Measurements from ENCODE around the gene ATL2. TPM values are rescaled to one million over a fixed set of nuclear protein-coding genes. Genes with fewer than 3 reads are reported as not detected.
A peak's percentile ranks its signal among the peaks of the same experiment; 100 is the strongest.
"Not testable (repeated sequence)": the region's sequence is repeated elsewhere in the genome, so short reads cannot be mapped to it uniquely, and the experiment has no call there.

Gene ATL2
- total and polyA plus RNA-seq, 9 donors, result 28.1 to 44.1 (median 31.7) TPM

GRCh38 chr2:38415023-38415422 lies 38.0 kb upstream of the ATL2 start:
- H3K4me1 ChIP-seq (ENCODE audit: control insufficient read depth, insufficient read depth, low read length), result no peaks in the 10 kb centered on the region
- H3K4me3 ChIP-seq (ENCODE audit: low read length), result no peak overlapping the region
- H3K27me3 ChIP-seq (ENCODE audit: control insufficient read depth, insufficient read depth, low read length), result no peaks in the 10 kb centered on the region
- H3K27ac ChIP-seq (ENCODE audit: low read length), result no peak overlapping the region
- 88% methylated on average over 3 of the region's 3 CpGs for WGBS (ENCODE audit: insufficient coverage)
- peaks cover 8% of the 10 kb centered on the region for H3K9me3 ChIP-seq (replicated peaks; ENCODE audit: control insufficient read depth, low read depth, low read length)
- no peak for DNase-seq
- no peaks in the 10 kb centered on the region for H3K36me3 ChIP-seq (ENCODE audit: control insufficient read depth, insufficient read depth, low read length)

GRCh38 chr2:38412235-38412871 lies 35.3 kb upstream of the ATL2 start:
- 100% methylated on average over 1 of the region's 4 CpGs for WGBS (ENCODE audit: insufficient coverage)
- not testable (repeated sequence) for H3K9me3 ChIP-seq (replicated peaks; ENCODE audit: control insufficient read depth, low read depth, low read length); H3K36me3 ChIP-seq (ENCODE audit: control insufficient read depth, insufficient read depth, low read length); DNase-seq; H3K4me1 ChIP-seq (ENCODE audit: control insufficient read depth, insufficient read depth, low read length); H3K27me3 ChIP-seq (ENCODE audit: control insufficient read depth, insufficient read depth, low read length); H3K27ac ChIP-seq (ENCODE audit: low read length); H3K4me3 ChIP-seq (ENCODE audit: low read length)

GRCh38 chr2:38409156-38410102 lies 32.4 kb upstream of the ATL2 start:
- Histone ChIP-seq H3K4me3 (ENCODE audit: low read length) (no peak overlapping the region), H3K9me3 (replicated peaks; ENCODE audit: control insufficient read depth, low read depth, low read length) (peaks cover 8% of the 10 kb centered on the region), H3K27me3 (ENCODE audit: control insufficient read depth, insufficient read depth, low read length) (no peaks in the 10 kb centered on the region), H3K36me3 (ENCODE audit: control insufficient read depth, insufficient read depth, low read length) (no peaks in the 10 kb centered on the region), H3K4me1 (ENCODE audit: control insufficient read depth, insufficient read depth, low read length) (no peaks in the 10 kb centered on the region), H3K27ac (ENCODE audit: low read length) (peak overlapping the region; percentile 3)
- WGBS (ENCODE audit: insufficient coverage), result 20% methylated on average over 1 of the region's 2 CpGs
- peak; percentile 67 for DNase-seq

- peaks cover under 1% of the 10 kb centered on the region for H3K9me3 ChIP-seq (replicated peaks; ENCODE audit: control insufficient read depth, low read depth, low read length)
- H3K27me3 ChIP-seq (ENCODE audit: control insufficient read depth, insufficient read depth, low read length), result no peaks in the 10 kb centered on the region
- no peaks in the 10 kb centered on the region for H3K4me1 ChIP-seq (ENCODE audit: control insufficient read depth, insufficient read depth, low read length)
- DNase-seq, result no peak
- no peaks in the 10 kb centered on the region for H3K36me3 ChIP-seq (ENCODE audit: control insufficient read depth, insufficient read depth, low read length)
- H3K4me3 ChIP-seq (ENCODE audit: low read length), result no peak overlapping the region
- WGBS (ENCODE audit: insufficient coverage), result 76% methylated on average over 4 of the region's 4 CpGs
- peak overlapping the region; percentile 31 for H3K27ac ChIP-seq (ENCODE audit: low read length)
These were observed 30.1 kb upstream of the ATL2 start for GRCh38 chr2:38407111-38407682.

GRCh38 chr2:38406597-38407110 lies 29.6 kb upstream of the ATL2 start:
- H3K4me3 ChIP-seq (ENCODE audit: low read length), result no peak overlapping the region

GRCh38 chr2:38405917-38406596 lies 29.0 kb upstream of the ATL2 start:
- Histone ChIP-seq H3K36me3 (ENCODE audit: control insufficient read depth, insufficient read depth, low read length) (no peaks in the 10 kb centered on the region), H3K27ac (ENCODE audit: low read length) (peak overlapping the region; percentile 64), H3K4me1 (ENCODE audit: control insufficient read depth, insufficient read depth, low read length) (no peaks in the 10 kb centered on the region), H3K4me3 (ENCODE audit: low read length) (no peak overlapping the region), H3K27me3 (ENCODE audit: control insufficient read depth, insufficient read depth, low read length) (no peaks in the 10 kb centered on the region), H3K9me3 (replicated peaks; ENCODE audit: control insufficient read depth, low read depth, low read length) (no peaks in the 10 kb centered on the region)
- no peak for DNase-seq
- 61% methylated on average over 3 of the region's 9 CpGs for WGBS (ENCODE audit: insufficient coverage)

More at GRCh38 chr2:38406597-38407110, 29.6 kb upstream of the ATL2 start:
- Histone ChIP-seq H3K4me1 (ENCODE audit: control insufficient read depth, insufficient read depth, low read length) (no peaks in the 10 kb centered on the region), H3K27me3 (ENCODE audit: control insufficient read depth, insufficient read depth, low read length) (no peaks in the 10 kb centered on the region), H3K9me3 (replicated peaks; ENCODE audit: control insufficient read depth, low read depth, low read length) (no peaks in the 10 kb centered on the region), H3K36me3 (ENCODE audit: control insufficient read depth, insufficient read depth, low read length) (no peaks in the 10 kb centered on the region), H3K27ac (ENCODE audit: low read length) (peak overlapping the region; percentile 64)
- WGBS (ENCODE audit: insufficient coverage), result 83% methylated on average over 7 of the region's 8 CpGs
- DNase-seq, result no peak

GRCh38 chr2:38400513-38400912 lies 23.4 kb upstream of the ATL2 start:
- Histone ChIP-seq H3K27ac (ENCODE audit: low read length) (no peak overlapping the region), H3K36me3 (ENCODE audit: control insufficient read depth, insufficient read depth, low read length) (no peaks in the 10 kb centered on the region), H3K4me3 (ENCODE audit: low read length) (no peak overlapping the region), H3K9me3 (replicated peaks; ENCODE audit: control insufficient read depth, low read depth, low read length) (peaks cover 2% of the 10 kb centered on the region), H3K27me3 (ENCODE audit: control insufficient read depth, insufficient read depth, low read length) (no peaks in the 10 kb centered on the region), H3K4me1 (ENCODE audit: control insufficient read depth, insufficient read depth, low read length) (no peaks in the 10 kb centered on the region)
- DNase-seq, result no peak

- no peak overlapping the region for H3K4me3 ChIP-seq (ENCODE audit: low read length)
- no peaks in the 10 kb centered on the region for H3K36me3 ChIP-seq (ENCODE audit: control insufficient read depth, insufficient read depth, low read length)
- H3K4me1 ChIP-seq (ENCODE audit: control insufficient read depth, insufficient read depth, low read length), result no peaks in the 10 kb centered on the region
- peaks cover 2% of the 10 kb centered on the region for H3K9me3 ChIP-seq (replicated peaks; ENCODE audit: control insufficient read depth, low read depth, low read length)
- no peak overlapping the region for H3K27ac ChIP-seq (ENCODE audit: low read length)
- no peaks in the 10 kb centered on the region for H3K27me3 ChIP-seq (ENCODE audit: control insufficient read depth, insufficient read depth, low read length)
- no peak for DNase-seq
- 100% methylated on average over 2 of the region's 4 CpGs for WGBS (ENCODE audit: insufficient coverage)
These were observed 21.7 kb upstream of the ATL2 start for GRCh38 chr2:38398739-38399138.

- Histone ChIP-seq H3K4me1 (ENCODE audit: control insufficient read depth, insufficient read depth, low read length) (no peaks in the 10 kb centered on the region), H3K9me3 (replicated peaks; ENCODE audit: control insufficient read depth, low read depth, low read length) (no peaks in the 10 kb centered on the region), H3K27ac (ENCODE audit: low read length) (no peak overlapping the region), H3K36me3 (ENCODE audit: control insufficient read depth, insufficient read depth, low read length) (no peaks in the 10 kb centered on the region), H3K27me3 (ENCODE audit: control insufficient read depth, insufficient read depth, low read length) (peaks cover 3% of the 10 kb centered on the region), H3K4me3 (ENCODE audit: low read length) (no peak overlapping the region)
- DNase-seq, result no peak
- no CpG with 5 or more reads among the region's 5 CpGs for WGBS (ENCODE audit: insufficient coverage)
These were observed 17.8 kb upstream of the ATL2 start for GRCh38 chr2:38394903-38395341.

All from muscle of leg (tissue), 11 donors.